ENCODE measurements around the gene RHBDD3. TPM values are rescaled to one million over a fixed set of nuclear protein-coding genes. Genes with fewer than 3 reads are reported as not detected.
"Not testable (repeated sequence)": the region's sequence is repeated elsewhere in the genome, so short reads cannot be mapped to it uniquely, and the experiment has no call there.

Gene RHBDD3
- total RNA-seq, 1 donor from 2014 or later = 48.0 TPM

DNA sequence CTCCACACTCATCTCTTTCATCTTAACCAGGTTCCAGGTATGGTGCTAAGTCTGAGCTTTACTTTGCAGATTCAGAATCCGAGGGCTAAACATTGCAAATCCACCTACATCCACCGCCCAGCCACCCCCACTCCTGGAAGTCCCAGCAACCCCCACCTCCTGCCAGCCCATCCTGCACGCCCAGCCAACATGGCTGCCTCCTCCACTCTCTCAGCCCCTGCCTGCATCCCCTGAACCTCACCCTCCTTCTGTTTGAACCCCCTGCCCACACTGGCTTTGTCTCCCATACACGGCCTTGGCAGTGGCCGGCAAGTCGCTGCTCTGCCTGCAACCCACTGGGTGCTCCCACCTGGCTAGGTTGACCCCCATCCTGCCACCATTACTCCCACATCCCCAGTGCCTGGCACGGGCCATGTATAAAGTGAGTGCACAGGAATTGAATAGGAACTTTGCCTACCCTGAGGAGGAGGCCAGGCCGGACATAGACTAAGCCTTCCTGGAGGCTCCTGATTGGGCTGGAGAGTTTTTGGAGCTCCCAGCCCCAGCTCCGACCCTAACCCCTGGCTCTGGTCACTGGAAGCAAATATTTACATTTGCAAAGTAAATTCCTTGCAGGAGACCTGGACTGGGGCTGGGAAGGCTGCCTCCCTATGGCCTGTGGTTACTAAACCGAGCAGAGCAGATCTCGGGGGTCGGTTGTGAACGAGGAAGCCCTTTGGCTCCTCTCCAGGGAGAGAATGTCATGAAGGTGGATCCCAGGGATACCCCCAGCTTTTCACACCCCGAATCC lies 47.7 kb downstream of the RHBDD3 start:
- intact Hi-C loops (cut with micrococcal nuclease) = no loop called here

DNA sequence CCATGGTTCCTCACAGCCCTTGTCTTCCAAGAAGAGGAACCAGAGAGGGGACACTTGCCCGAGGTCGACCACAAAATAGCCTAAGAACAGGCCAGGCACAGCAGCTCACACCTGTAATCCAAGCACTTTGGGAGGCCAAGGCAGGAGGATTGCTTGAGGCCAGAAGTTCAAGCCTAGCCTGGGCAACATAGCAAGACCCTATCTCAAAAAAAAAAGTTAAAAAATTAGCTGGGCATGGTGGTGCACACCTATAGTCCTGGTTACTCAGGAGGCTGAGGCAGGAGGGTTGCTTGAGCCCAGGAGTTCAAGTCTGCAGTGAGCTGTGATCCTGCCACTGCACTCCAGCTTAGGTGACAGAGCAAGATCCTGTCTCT lies 48.4 kb downstream of the RHBDD3 start:
- intact Hi-C loops (cut with micrococcal nuclease) = not testable (repeated sequence)

DNA sequence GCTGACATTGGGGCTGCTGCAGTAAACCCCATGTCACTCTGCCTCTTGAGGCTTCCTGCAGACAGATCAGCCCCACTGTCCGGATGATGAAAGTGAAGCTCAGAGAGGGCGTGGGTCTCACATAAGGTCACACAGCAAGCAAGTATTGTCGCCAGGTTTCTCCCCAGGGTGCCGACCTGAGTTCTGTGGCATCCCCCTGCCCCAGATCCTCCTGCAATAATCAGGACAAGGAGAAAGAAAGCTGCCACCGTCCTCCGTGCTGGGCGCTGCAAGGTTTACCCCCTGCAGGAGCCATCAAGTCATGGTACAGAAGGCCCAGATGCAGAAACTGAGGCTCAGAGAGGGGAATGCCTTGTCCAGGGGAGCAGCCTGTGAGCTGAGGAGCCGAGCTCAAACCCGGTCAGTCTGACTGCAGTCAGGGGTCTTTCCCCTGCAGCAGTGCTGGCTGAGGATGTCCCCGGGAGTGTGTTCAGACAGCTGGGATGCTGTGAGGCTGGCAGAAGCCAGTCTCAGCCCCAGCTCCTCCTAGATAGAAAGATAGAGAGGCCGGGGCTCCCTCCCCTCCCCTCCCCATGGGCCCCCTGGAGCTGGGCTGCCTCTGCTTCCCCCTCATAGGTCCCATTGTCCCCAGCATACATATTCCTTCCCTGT lies 48.9 kb downstream of the RHBDD3 start:
- intact Hi-C loops (cut with micrococcal nuclease) = no loop called here

DNA sequence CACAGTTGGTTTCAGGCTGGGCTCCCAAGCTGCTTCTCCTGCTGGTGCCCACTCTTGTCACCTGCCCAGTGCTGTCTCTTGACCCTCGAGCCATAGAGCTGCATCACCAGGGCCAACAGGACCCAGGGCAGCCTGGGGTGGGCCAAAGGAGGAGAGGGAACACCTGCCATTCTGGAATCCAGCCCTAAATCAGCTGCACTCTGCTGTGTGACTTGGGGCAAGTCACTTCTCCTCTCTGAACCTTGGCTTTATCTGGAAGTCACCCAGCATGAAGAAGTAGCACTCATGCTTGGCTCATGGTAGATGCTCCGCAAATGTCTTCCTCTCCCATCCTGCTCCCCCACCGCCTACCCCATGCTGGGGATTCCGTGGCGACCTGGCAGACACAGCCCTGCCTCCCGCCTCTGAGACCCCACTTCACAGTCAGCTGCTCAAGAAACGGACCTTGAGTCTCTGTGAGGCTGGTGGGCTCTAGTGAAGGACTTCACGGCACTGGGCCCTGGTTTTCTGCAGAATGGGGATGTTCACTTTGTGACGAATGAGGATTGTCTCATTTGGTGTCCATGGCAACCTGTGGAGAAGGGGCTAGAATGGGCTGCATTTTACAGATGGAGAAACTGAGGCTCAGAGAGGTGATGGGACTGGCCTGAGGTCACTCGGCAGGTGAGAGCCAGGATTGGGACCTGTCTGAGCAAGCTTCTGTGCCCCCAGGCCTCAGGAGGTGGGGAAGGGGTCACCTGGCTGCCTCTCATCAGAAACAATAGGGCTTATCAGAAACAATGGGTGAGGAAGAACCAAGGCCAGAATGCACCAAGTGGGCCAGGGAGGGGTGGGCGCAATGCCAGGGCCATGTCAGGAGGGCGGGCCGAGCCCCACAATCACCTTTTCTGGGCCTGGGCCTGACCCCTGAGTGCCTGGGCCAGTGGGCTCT lies 49.7 kb downstream of the RHBDD3 start:
- intact Hi-C loops (cut with micrococcal nuclease) = no loop called here

DNA sequence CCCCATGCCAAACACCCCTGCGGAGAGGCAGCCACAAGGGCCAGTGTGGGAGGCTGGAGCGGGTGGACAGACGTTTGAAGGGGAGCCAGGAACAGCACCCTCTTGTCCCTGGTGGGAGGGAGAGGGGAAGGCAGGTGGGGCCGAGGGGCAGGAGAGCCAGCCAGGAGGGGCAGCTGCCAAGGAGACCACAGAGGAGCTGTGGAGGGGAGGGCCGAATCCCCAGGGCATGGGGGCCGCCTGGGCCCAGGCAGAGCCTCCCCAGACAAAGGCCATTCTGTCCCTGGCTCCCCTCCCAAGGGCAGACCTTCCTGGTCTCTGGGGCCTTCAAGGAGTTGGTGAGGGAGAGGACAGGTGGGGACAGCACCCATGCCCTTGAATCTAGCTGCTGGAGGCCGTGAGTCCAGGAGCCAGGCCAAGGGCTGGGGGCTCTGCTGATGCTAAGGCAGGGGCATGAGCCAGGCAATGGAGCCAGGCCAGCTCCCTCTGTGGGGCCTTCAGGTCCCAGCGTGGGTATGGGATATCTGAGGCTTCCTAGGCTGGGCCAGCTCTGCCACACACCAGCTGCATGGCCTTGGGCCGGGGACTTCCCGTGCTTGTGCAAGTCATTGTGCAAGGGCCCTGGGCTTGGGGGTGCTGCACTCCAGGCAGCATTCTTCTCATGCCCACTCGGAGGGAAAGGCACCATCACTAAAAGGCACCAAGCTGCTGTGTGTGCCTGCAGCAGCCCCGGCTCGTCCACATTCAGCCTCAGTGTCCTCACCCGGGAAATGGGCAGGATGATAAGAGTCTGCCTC lies 50.7 kb downstream of the RHBDD3 start:
- intact Hi-C loops (cut with micrococcal nuclease) = no loop called here

DNA sequence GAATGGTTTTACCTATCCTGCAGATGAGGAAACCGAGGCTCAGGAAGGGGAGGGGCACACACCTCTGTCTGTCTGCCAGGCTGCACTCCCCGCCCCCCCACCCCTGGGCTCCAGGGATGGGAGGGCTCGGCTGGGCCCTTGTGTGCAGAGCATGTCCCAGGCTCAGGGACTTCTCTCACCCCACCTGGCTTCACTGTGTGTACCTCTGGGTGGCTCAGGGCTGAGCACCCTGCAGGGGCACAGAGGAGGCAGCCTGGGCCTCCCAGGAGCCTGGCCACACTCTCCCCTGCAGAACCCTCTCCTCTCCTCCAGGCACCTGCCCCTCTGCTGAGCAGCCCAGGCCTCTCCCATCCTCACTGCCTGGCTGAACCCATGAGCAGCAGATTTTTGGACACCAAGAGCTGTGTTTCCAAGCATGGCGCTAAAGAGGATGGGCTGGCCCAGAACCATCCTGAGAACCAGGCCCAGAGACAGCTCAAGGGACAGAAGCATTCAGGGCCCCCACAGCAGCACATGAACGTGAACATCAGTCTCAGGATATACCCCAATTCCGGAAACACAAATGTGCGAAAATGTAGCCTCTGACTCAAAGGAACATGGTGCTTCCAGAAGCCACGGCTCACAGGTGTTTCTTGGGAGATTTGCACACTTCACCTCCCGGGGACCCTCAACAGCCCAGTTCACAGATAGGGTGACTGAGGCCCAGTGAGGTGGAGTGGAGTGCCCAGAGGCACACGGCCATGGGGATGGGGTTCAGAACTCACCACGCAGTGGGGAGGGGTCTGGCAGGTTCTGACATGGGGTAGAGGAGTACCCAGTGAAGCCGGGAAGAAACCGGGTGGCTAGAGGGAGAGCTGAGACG lies 51.5 kb downstream of the RHBDD3 start:
- intact Hi-C loops (cut with micrococcal nuclease) = no loop called here

DNA sequence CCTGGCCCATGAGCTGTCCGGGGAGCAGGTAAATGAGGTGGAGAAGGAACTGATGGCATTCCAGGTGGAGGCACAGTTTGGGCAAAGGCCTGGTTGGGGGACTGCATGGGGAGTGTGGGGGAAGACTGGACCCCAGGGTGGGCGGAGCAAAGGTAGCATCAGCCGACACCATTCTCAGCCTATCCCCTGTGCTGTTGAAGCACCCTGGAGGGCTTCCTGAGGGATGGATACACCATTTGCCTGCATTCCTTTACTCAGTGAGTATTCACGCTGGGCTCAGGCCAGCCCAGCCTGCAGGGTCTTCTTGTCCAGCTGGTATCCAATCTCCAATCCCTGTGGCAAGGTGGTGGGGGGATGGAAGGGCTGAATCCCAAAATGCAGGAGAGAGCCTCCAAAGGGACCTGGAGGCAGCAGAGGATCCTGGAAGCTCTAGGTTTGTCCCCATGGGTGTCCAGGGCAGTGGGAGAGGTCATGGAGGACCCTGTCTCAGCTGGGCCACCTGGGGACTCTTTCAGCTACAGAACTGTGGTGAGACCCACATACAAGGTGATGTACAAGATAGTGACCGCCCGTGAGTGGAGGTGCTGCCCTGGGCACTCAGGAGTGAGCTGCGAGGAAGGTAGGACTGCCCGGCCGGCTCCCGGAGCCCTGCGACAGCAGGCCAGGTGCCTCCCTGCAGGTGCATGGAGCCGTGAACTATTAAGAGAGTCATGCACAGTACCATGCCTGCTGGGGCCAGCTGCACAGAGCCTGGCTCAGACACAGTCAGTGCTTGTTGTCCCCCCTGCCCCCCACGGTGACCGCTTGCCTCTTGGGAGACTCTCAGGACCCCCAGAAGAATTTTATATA lies 52.5 kb downstream of the RHBDD3 start:
- intact Hi-C loops (cut with micrococcal nuclease) = no loop called here

DNA sequence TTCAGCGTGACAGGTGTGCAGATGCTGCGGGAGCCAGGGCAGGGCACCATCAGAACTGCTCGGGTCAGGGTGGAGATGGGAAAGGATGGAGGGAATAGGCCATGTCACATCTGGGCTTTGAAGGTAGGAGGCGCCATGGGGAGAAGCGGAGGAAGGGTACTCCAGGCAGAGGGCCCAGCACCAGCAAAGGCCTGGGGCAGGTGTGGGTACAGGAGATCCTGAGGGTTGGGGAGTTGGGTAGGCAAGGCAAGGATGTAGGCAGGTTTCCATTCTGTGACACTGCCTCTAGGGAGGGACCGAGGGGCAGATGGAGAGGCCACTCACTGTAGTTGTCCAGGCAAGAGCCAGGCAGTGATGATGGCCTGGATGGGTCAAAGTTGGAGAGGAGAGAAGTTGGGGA lies 53.5 kb downstream of the RHBDD3 start:
- intact Hi-C loops (cut with micrococcal nuclease) = no loop called here

DNA sequence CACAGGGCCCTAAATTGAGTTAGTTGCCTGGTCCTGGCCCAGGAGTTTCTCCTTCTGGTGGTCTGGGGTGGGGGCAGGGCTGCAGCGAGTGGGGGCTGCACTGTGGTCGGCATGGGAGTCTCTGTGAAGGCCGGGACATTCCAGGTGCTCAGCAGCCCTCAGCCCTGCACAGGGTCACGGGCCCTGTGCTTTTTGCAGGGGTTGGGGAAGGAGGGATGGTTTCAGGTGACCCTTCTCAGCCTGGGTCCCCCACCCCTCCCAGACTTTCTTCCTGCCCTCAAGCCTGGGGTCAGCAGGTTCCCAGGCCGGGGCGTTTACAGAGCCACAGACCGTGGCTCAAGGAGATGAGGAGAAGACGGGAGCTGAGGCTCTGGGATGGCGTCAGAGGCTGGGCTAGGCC lies 54.3 kb downstream of the RHBDD3 start:
- intact Hi-C loops (cut with micrococcal nuclease) = no loop called here

DNA sequence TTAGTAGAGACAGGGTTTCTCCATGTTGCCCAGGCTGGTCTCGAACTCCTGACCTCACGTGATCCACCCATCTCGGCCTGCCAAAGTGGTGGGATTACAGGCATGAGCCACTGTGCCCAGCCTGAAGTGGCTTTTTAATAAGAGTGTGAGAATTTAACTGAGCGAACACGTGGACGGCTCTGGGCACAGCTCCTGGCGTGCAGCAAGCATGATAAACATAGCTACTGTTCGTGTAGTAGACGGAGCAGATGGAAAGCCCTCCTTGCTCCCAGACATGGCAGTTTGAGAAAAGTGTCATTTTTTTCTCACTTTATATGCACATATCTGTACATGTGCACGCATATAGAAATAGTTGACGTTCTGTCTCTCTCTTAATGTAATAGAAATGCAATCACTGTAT lies 55.0 kb downstream of the RHBDD3 start:
- intact Hi-C loops (cut with micrococcal nuclease) = no loop called here

DNA sequence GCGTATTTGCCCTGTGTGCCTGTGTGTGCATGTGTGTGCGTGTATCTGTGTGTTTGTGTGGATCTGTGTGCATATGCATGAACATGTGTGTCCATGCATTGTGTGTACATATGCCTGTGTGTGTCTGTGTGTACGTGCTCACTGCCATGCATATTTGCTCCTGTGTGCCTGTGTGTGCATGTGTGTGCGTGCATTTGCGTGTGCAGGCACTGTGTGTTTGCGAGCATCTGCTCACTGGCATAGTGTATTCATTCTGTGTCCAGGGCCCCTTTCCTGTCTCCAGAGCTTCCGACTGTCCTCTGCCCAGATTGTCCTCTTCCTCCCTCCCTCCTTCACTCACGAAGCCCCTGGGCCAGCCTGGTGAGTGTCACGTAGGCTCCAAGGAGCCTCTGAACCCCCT lies 56.3 kb downstream of the RHBDD3 start:
- intact Hi-C loops (cut with micrococcal nuclease) = no loop called here

DNA sequence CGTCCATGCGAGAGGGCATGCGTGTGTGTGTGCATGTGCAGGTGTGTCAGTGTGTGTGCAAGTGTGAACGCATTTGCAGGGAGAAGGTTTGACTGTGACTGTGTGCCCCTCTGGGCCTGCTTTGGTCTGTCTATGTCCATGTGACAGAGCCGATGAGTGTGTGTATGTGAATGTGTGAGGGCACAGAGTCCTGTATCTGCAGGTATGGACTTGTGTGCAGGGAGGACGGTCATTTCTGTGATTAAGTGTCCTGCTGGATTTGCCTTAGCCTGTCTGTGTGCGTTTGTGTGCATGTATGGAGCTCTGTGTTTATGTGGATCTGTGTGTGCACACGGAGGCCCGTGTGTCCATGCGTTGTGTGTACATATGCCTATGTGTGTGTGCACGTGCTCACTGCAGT lies 56.7 kb downstream of the RHBDD3 start:
- intact Hi-C loops (cut with micrococcal nuclease) = no loop called here

Other genes starting within 250 kb of the RHBDD3 start
- not detected in 2 replicates for gene C22orf31, start 206.2 kb downstream of the RHBDD3 start, total RNA-seq
- not detected in 2 replicates for gene KREMEN1, start 194.9 kb downstream of the RHBDD3 start, total RNA-seq
- not detected in 2 replicates for gene EMID1, start 62.1 kb downstream of the RHBDD3 start, total RNA-seq
- 390 and 397 TPM in 2 replicates for gene EWSR1, start 287 bp upstream of the RHBDD3 start, total RNA-seq
- gene GAS2L1, start 38.7 kb upstream of the RHBDD3 start, total RNA-seq = 2.7 TPM in 2 replicates
- gene RASL10A, start 47.7 kb upstream of the RHBDD3 start, total RNA-seq = 0.49 and 0.76 TPM in 2 replicates
- 91.8 and 92.7 TPM in 2 replicates for gene AP1B1, start 120.6 kb upstream of the RHBDD3 start, total RNA-seq
- 0.15 TPM in 1 of 2 replicates, not detected in the other for gene RFPL1, start 170.6 kb upstream of the RHBDD3 start, total RNA-seq
- gene NEFH, start 212.2 kb upstream of the RHBDD3 start, total RNA-seq = 3.1 and 3.2 TPM in 2 replicates

Measured in T-helper 1 cell treated with Interleukin-12 subunit alpha and Interleukin-12 subunit beta and Interleukin-4 antibody, amounts not matched to agents 30 ng/mL and 1 ng/mL, for 36 hours (primary cell).